ENCODE results near the gene TEN1. TPM values are rescaled to one million over a fixed set of nuclear protein-coding genes. Genes with fewer than 3 reads are reported as not detected.

TEN1 gene
- total and polyA plus RNA-seq, 2 of the 13 experiments (the other 11 are each of a cell fraction or from before 2014, with no cell fraction given), result 18.0 to 21.3 TPM

GRCh38 chr17:76007850-76008165 lies 28.8 kb downstream of the TEN1 start:
- intact Hi-C loops (cut with micrococcal nuclease; ENCODE audit: unreplicated experiment) (no loop called here), in situ Hi-C loops (cut with HindIII; ENCODE audit: extremely low pct_ligation_motif_present, low pct_unique_long_range_greater_than_20kb) (loop anchor here (5.0 kb wide), 2 partner anchors 51 to 101 kb away; no protein-coding TSS in a partner anchor)
- no peak overlapping the region for H3K9ac ChIP-seq (ENCODE audit: insufficient read depth, low read depth, low read length)
- no peak for ATAC-seq
- no peaks in the 10 kb centered on the region for H3K9me3 ChIP-seq (ENCODE audit: low read length)
- H3K4me3 ChIP-seq (replicated peaks in 1 of 3; ENCODE audit: insufficient read depth in 1 of 3, low read depth in 2 of 3, low read length in 3 of 3), result no peak overlapping the region
- 91% methylated on average over 16 of the region's 16 CpGs for WGBS (ENCODE audit: low lambda C conversion rate)
- H3K27me3 ChIP-seq (ENCODE audit: control insufficient read depth in 1 of 2, insufficient read depth in 2 of 2, low read length in 2 of 2), result no peaks in the 10 kb centered on the region
- peaks cover 32% of the 10 kb centered on the region for H3K4me1 ChIP-seq (ENCODE audit: insufficient read depth, low read length)
- no peak overlapping the region for H3K4me2 ChIP-seq (ENCODE audit: low read depth, low read length)
- ChIA-PET CTCF (ENCODE audit: low intra/inter-chr PET ratio, low total read pairs) (no interaction called here), POLR2A (interaction anchor here (0.5 to 1.4 kb wide), 2 partner anchors 24 to 65 kb away, joined by 4 read pairs; no protein-coding TSS in a partner anchor)
- TF ChIP-seq ZNF17 (CRISPR knock-in tag; IDR thresholded peaks at IDR 0.05) (no peak), ZMYM2 (CRISPR knock-in tag; IDR thresholded peaks at IDR 0.05) (no peak), TBX3 (IDR thresholded peaks at IDR 0.05; ENCODE audit: borderline replicate concordance) (no peak), ZNF274 (CRISPR knock-in tag; IDR thresholded peaks at IDR 0.05) (no peak), MTF1 (CRISPR knock-in tag; IDR thresholded peaks at IDR 0.05) (no peak), NFIB (CRISPR knock-in tag; IDR thresholded peaks at IDR 0.05; ENCODE audit: borderline replicate concordance) (no peak), MIER3 (CRISPR knock-in tag; IDR thresholded peaks at IDR 0.05; ENCODE audit: borderline replicate concordance) (no peak), ZNF451 (CRISPR knock-in tag; IDR thresholded peaks at IDR 0.05) (no peak), DMTF1 (CRISPR knock-in tag; IDR thresholded peaks at IDR 0.05) (no peak), ZNF780A (CRISPR knock-in tag; IDR thresholded peaks at IDR 0.05) (no peak), REPIN1 (CRISPR knock-in tag; IDR thresholded peaks at IDR 0.05; ENCODE audit: borderline replicate concordance, low read depth) (no peak), PCBP1 (IDR thresholded peaks at IDR 0.05; ENCODE audit: borderline replicate concordance, low read depth, low read length) (no peak), TFE3 (CRISPR knock-in tag; IDR thresholded peaks at IDR 0.05) (no peak), ZNF570 (CRISPR knock-in tag; IDR thresholded peaks at IDR 0.05; ENCODE audit: borderline replicate concordance) (no peak), ZNF567 (CRISPR knock-in tag; IDR thresholded peaks at IDR 0.05; ENCODE audit: borderline replicate concordance) (no peak), TRIM22 (IDR thresholded peaks at IDR 0.05) (no peak), KDM6A (CRISPR knock-in tag; IDR thresholded peaks at IDR 0.05; ENCODE audit: low read depth) (no peak), NFE2 (CRISPR knock-in tag; IDR thresholded peaks at IDR 0.05) (no peak)
- H3K79me2 ChIP-seq (ENCODE audit: insufficient read depth, low read length), result no peaks in the 10 kb centered on the region
- H3K36me3 ChIP-seq (replicated peaks in 1 of 2; ENCODE audit: control insufficient read depth in 1 of 2, insufficient read depth in 2 of 2, low read length in 2 of 2), result peaks cover 0 to 6% of the 10 kb centered on the region in 2 experiments; a peak in 2 of 5 replicates
- H3K27ac ChIP-seq (ENCODE audit: extremely low read length, insufficient read depth, low read length), result no peak overlapping the region
- BruUV-seq (replicated peaks), result no TSS peak
- DNase-seq (ENCODE audit: low spot score), result no peak
- no peak for FAIRE-seq
- H4K20me1 ChIP-seq (ENCODE audit: insufficient read depth, low read length), result no peaks in the 10 kb centered on the region
- H2AFZ ChIP-seq (ENCODE audit: low read length), result no peak overlapping the region

Measured in HepG2 (cell line).